ENCODE data around the gene PAK1.

The PAK1 gene

GRCh38 chr11:77515483-77515882 is 41.6 kb upstream of the PAK1 start:
- peak; percentile 50 for DNase-seq (ENCODE audit: low read depth)
- H3K4me3 ChIP-seq (ENCODE audit: low read depth, low read length): no peak overlapping the region
- TF ChIP-seq CTCF (IDR thresholded peaks at IDR 0.05; ENCODE audit: control insufficient read depth, extremely low read depth, insufficient read depth): no peak

DNA sequence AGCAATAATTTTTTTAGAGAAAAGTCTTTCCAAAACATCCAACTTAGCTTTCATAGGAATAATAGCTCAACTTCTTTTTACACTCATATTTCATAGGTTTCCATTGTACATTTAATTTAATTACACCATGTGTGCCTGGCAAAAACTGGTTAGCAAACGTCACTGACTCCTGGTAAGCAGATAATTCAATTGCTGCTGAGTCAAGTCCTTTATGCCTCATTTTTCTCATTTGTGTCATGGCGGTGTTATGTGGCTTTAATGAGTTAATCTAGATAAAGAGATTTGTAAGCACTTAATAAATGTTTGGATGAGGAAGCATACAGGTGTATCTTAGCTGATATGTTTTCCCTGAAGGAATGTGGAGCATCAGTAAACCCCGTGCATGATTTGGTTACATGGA is 41.2 kb upstream of the PAK1 start:
- H3K4me3 ChIP-seq (ENCODE audit: low read depth, low read length): no peak overlapping the region
- no peak for DNase-seq (ENCODE audit: low read depth)
- no peak for TF ChIP-seq CTCF (IDR thresholded peaks at IDR 0.05; ENCODE audit: control insufficient read depth, extremely low read depth, insufficient read depth)

DNA sequence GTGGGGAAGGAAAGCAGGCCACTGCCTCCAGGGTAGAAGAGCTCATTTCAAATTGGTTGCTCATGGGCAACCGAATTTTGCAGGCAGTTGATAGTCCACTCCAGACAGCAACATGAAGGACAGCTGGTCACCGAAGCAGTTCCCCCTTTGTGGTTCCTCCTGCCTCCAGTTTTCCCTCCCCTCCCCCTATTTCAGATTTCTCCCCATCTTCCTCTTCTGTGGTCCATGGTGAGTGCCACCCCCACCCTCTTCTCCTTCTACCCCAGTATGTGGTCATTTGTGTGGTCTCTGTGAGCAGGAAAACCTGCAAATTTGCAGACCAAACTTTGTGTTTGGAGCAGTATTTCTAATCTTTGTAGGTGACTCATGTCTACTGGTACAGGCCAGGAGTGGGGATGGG is 38.2 kb upstream of the PAK1 start:
- TF ChIP-seq CTCF (IDR thresholded peaks at IDR 0.05; ENCODE audit: control insufficient read depth, extremely low read depth, insufficient read depth): no peak
- no peak for DNase-seq (ENCODE audit: low read depth)
- H3K4me3 ChIP-seq (ENCODE audit: low read depth, low read length): no peak overlapping the region

DNA sequence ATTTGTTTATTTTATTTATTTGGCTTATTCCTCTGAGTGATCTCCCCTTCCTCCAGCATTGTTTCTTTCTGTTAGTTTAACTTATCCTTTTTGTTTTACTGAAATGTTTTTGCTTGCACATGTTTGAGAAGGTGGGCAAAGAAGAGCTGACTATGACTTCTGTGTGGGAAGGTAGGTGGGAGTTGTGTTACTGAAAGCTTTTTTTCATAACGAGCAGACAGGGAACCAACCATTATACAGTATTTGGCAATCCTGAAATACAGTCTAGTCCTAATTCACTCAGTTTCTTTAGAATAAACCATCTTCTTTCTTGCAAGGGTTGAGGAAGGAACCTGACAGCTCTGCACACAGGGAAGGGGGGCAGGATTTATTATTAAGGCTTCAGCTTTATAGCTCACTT is 37.0 kb upstream of the PAK1 start:
- no peak for TF ChIP-seq CTCF (IDR thresholded peaks at IDR 0.05; ENCODE audit: control insufficient read depth, extremely low read depth, insufficient read depth)
- no peak for DNase-seq (ENCODE audit: low read depth)
- H3K4me3 ChIP-seq (ENCODE audit: low read depth, low read length): no peak overlapping the region

DNA sequence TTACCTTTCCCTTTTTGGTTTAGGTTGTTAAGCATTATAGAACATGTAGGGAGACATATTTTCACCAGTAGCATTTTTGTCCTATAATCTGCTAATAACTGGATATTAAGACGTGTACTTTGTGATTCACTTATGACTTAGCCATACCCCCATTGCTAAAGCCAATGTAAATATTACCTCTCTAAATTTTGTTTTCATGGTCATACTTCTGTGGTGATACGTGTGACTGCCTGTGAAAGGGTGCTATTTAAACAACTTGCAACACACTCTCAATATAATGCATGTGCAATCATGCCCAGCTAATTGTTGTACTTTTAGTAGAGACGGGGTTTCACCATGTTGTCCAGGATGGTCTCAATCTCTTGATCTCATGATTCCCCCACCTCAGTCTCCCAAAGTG is 36.2 kb upstream of the PAK1 start:
- DNase-seq (ENCODE audit: low read depth): no peak
- H3K4me3 ChIP-seq (ENCODE audit: low read depth, low read length): no peak overlapping the region
- no peak for TF ChIP-seq CTCF (IDR thresholded peaks at IDR 0.05; ENCODE audit: control insufficient read depth, extremely low read depth, insufficient read depth)

- 0 out of 2 replicates have a peak, but pooled peaks have one; percentile 9 for TF ChIP-seq CTCF (IDR thresholded peaks at IDR 0.05; ENCODE audit: control insufficient read depth, extremely low read depth, insufficient read depth)
- H3K4me3 ChIP-seq (ENCODE audit: low read depth, low read length): no peak overlapping the region
Observed at GRCh38 chr11:77508019-77508418, 34.1 kb upstream of the PAK1 start.

GRCh38 chr11:77506857-77507256 is 33.0 kb upstream of the PAK1 start:
- no peak overlapping the region for H3K4me3 ChIP-seq (ENCODE audit: low read depth, low read length)
- peak; percentile 84 for DNase-seq (ENCODE audit: low read depth)
- no peak for TF ChIP-seq CTCF (IDR thresholded peaks at IDR 0.05; ENCODE audit: control insufficient read depth, extremely low read depth, insufficient read depth)

More at GRCh38 chr11:77508019-77508418, 34.1 kb upstream of the PAK1 start:
- DNase-seq (ENCODE audit: low read depth): no peak
